HG02938 (cell line): Measurements from ENCODE around the gene PTGER1.
"Not testable (repeated sequence)": the region's sequence is repeated elsewhere in the genome, so short reads cannot be mapped to it uniquely, and the experiment has no call there.

Experiments used
- ATAC-seq: cut with Tn5 transposase; IDR thresholded peaks from one replicate; pipeline ENCODE4 v1.9.1; 2021; ENCODE audit warnings: mild to moderate bottlenecking, moderate library complexity; ENCODE audit not compliant: unreplicated experiment

The PTGER1 gene

DNA sequence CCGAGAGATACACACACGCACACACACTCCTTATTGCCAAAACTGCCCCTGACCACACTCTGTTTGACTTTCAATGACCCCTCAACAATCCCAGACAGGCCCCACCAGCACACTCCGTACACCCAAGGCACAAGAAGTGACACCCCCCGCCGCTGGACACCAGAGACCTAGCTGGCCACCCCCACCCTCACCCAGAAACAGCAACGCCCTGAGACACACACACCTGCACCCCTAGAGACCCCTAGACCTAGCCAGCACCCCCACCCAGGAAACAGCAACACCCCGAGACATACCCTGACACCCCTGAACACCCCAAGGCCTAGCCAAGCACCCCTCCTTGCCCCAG lies 1.1 kb upstream of the PTGER1 start:
- no peak for ATAC-seq

DNA sequence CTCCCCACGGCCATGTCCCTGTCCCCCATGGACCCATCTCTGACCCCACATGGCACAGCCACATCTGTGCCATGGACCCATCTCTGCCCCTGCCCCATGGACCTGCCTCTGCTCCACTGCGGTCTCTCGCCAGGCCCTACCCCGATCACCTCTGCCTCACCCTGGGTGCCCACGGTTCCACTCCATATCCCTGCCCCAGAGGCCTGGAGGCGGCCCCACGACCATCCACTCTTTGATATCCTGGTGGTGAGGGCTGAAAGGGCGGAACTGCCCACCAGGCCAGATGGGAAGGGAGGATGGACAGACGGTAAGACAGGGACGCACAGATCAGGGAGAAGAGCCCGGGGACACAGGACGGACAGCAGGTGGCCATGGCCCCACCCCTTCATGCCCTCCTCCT lies 327 bp downstream of the PTGER1 start:
- no peak for ATAC-seq

DNA sequence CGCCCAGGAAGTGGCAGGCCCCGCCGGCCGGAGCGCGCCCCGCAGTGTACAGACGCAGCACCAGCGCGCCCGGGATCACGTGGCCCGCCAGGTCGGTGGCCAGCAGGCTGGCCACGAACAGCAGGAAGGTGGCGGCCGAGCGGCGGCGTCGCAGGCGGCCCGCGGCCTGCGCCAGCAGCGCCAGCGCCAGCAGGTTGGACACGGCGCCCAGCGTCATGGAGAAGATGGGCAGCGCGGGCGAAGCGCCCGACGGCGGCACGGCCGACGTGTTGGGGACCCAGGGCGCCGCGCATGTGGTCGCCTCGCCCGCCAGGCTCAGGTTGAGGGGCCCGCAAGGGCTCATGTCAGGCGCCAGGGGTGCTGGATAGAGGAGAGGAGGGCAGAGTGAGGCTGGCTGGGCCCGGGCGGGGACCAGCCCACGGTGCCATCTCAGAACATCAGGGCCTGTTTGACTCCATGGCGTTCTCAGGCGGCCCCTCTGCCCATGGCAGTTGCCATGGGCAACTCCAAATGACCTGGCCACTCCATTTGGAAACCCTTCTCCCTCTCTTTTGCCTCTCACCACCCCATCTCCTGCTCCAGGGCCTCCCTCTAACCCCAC lies 1.1 kb downstream of the PTGER1 start:
- no peak for ATAC-seq

DNA sequence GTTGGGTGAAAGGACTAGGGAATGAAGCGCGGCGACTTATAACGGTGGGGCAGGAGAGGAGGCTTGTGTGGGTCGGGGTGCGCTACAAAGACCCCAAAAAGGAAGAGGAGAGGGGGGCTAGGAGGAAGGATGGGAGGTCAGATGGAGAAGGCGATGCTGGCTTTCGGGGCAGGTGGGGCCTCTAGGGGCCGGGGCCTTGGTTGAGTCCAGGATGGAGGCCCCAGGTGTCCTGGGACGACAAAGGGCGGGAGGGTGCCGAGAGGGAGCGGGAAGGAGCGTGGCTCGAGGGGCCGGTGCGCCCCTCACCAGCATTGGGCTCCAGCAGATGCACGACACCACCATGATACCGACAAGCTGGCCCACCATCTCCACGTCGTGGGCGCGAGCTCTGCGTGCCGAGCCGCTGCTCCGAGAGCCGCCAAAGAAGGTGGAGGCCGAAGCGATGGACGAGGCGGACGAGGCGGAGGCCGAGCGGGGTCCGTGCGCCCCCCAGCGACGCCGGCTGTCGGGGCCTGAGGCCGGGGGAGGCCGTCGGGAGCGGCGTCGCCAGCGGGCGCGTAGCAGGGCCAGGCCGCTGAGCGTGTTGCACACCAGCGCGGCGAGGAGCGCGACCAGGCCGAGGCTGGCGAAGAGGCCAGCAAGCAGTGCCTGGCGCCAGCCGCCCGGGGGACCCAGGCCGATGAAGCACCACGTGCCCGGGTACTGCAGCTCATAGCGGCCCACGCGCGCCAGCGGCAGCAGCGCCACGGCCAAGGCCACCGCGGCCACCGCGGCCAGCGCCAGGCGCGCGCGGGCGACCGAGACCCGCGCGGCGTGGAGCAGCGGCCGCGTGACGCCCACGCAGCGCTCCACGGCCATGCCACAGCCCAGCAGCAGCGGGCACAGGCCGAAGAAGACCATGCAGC lies 1.8 kb downstream of the PTGER1 start:
- ATAC-seq, result no peak

DNA sequence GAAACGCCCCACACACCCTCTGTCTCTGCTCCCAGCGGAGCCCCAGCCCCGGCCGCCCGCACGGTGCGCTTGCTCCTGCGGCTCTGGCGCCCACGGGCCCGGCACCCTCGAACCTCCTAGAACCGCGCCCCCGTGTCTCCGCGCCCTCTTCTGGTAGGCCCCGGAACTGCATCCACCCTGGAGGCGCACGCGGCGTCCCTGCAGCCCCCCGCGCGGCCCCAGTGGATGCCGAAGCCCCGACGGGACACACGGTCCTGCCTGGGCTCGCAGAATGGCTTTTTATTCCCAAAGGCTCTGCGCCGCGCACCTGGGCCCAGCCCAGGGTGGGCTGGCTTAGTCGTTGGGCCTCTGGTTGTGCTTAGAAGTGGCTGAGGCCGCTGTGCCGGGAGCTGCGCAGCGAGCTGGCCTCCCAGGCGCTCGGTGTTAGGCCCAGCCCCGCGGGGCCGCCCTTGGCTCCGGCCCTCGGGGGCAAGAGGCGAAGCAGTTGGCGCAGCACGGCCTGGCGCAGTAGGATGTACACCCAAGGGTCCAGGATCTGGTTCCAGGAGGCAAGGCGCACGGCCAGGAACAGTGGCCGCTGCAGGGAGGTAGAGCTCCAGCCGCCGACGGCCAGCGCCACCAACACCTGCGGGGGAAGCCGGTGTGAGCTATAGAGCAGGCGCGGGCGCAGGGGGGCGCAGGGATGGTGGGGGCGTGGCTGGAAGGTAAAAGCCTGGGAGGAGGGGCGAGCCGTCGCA lies 2.8 kb downstream of the PTGER1 start:
- no peak for ATAC-seq

DNA sequence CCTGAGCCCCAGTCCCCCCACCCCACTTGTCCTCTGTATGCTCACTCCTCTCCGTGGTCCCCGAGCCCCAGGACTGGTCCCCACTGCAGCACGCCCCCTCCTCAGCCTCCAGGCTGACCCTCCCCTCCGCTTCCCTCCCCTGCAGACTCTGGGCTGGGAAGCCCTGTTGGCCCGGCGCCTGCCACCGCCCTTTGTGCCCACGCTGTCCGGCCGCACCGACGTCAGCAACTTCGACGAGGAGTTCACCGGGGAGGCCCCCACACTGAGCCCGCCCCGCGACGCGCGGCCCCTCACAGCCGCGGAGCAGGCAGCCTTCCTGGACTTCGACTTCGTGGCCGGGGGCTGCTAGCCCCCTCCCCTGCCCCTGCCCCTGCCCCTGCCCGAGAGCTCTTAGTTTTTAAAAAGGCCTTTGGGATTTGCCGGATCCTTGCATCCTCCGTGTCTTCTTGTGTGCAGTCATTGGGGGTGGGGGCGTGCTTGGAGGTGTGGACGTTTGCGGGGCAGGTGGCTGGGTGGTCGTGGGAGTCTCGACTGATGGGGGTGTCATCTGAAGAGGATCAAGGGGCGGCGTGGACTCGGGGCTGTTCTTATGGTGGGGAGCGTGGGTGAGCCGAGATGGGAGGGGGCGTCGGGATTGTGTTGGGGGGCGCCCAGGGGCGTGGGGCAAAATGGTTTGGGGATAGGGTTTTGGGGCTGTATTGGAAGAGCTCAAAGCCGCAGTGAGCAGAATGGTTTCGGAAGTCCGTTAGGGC lies 3.5 kb downstream of the PTGER1 start:
- no peak for ATAC-seq

DNA sequence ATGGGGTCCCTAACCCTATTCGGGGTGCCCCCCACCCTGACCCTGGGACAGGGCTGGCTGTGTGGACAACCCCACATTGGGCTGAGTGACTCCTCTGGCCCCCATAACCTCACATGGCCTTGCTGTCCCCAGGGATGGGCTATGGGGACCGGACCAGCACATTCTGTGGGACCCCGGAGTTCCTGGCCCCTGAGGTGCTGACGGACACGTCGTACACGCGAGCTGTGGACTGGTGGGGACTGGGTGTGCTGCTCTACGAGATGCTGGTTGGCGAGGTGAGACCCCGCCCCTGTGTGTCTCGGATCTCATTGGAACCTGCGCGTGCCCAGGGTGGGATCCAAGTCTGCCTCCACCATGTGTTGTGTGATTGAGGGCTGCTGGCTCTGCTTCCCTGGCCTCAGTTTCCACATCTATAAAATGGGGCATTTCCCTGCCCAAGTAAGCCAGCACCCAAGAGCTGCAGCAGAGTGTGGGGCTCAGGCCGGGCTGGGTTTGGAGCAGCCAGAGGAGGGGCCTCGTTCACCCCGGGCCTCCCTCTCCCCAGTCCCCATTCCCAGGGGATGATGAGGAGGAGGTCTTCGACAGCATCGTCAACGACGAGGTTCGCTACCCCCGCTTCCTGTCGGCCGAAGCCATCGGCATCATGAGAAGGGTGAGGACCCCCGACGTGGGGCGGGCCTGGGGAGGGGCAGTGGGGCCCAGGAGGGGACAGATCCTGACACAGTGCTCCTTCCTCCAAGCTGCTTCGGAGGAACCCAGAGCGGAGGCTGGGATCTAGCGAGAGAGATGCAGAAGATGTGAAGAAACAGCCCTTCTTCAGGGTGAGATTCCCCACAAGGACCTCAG lies 4.9 kb downstream of the PTGER1 start:
- ATAC-seq, result no peak

DNA sequence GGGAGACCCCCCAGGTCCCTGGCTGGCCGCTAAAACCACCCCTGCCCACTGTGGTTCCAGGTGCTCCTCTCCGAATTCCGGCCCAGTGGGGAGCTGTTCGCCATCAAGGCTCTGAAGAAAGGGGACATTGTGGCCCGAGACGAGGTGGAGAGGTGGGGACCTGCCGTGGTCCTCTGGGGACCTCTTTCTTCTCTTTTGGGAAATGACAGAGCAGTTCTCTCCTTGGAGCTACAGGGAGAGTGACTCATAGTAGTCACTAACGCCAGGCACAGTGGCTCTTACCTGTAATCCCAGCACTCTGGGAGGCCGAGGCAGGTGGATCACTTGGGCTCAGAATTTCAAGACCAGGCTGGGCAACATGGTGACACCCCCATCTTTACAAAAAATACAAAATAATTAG lies 7.3 kb downstream of the PTGER1 start:
- ATAC-seq, result no peak

DNA sequence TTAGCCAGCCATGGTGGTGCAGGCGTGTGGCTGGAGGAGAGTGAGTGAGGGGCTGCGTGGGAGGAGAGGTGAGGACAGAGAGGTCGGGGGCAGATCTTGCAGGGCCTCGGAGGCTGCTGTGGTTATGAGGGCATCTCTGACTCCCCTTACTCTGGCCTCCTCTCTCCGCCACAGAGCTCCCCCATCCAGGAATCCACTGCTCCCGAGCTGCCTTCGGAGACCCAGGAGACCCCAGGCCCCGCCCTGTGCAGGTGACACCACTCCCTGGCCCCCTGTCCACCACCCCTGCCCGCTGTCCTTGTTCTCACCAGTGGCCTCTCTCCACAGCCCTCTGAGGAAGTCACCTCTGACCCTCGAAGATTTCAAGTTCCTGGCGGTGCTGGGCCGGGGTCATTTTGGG lies 7.8 kb downstream of the PTGER1 start:
- no peak for ATAC-seq

DNA sequence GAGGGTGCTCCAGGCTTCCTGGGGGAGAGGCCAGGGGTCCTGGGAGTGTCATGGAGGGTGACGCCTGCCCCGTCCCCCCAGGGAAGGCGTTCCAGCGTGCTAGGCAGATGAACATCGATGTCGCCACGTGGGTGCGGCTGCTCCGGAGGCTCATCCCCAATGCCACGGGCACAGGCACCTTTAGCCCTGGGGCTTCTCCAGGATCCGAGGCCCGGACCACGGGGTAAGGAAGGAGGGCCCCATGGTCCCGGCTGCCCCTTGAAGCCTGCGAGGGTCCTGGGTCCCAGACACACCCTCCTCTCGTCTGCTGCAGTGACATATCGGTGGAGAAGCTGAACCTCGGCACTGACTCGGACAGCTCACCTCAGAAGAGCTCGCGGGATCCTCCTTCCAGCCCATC lies 11.4 kb downstream of the PTGER1 start:
- ATAC-seq, result no peak

DNA sequence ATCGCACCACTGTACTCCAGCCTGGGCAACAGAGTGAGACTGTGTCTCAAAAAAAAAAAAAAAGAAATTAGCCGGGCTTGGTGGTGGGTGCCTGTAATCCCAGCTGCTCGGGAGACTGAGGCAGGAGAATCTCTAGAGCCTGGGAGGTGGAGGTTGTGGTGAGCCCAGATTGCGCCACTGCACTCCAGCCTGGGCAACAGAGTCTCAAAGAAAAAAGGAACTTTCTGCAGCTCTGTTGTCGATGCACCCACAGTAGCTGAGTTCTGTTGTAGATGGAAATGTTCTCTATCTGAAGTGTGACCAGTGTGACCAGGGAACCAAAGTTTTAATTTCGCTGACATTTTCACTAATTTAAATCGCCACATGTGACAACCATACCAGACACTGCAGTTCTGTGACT lies 12.8 kb downstream of the PTGER1 start:
- ATAC-seq, result not testable (repeated sequence)

DNA sequence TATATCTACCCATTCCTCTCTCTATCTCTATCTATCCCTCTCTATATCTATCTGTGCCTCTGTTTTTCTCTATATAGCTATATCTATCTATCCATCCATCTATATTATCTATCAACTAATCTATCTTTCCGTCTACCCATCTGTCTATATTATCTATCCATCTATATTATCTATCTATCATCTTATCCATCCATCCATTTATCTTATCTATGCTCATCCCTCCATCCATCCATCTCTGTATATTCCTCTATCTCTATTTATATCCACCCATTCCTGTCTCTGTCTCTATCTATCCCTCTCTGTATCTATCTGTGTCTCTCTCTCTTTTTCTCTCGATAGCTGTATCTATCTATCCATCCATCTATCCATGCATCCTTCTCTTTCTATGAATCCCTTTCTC lies 14.2 kb downstream of the PTGER1 start:
- no peak for ATAC-seq

DNA sequence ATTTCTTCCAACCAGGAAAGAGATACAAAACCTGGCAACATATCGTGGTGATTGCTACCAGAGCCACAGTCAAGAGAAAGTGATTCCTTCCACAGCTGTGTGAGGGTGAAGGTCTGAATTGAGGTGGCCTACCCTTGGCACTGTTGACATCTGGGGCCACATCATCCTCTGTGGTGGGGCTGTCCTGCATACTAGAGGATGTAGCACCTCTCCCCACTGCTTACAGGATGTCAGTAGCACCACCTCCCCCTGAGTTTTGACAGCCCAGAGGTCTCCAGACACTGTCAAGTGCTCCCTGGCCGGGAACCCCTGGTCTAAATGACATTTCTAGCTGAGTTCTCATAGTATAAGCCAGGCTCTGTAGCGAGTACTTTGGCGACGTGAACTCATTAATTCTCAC lies 15.5 kb downstream of the PTGER1 start:
- ATAC-seq, result no peak

DNA sequence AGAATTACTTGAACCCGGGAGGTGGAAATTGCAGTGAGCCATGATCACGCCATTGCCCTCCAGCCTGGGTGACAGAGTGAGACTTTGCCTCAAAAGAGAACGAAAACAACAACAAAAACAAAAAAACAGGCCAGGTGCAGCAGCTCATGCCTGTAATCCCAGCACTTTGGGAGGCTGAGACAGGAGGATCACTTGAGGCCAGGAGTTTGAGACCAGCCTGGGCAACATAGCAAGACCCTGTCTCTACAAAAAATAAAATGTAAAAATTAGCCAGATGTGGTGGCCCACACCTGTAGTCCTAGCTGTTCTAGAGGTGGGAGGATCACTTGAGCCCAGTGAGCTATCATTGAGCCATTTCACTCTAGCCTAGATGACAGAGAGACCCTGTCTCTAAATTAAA lies 22.9 kb downstream of the PTGER1 start:
- ATAC-seq, result not testable (repeated sequence)

DNA sequence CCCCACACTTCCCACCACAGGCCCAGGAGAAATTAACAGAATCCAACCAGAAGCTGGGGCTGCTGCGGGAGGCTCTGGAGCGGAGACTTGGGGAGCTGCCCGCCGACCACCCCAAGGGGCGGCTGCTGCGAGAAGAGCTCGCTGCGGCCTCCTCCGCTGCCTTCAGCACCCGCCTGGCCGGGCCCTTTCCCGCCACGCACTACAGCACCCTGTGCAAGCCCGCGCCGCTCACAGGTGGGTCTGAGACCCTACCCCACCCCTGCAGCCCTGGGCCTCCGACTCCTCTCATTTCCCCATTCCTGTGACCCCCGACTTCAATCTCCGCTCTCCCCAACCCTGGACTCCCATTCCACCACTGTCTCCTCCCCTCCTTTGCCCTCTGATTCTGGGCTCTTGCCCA lies 24.3 kb downstream of the PTGER1 start:
- ATAC-seq, result no peak

DNA sequence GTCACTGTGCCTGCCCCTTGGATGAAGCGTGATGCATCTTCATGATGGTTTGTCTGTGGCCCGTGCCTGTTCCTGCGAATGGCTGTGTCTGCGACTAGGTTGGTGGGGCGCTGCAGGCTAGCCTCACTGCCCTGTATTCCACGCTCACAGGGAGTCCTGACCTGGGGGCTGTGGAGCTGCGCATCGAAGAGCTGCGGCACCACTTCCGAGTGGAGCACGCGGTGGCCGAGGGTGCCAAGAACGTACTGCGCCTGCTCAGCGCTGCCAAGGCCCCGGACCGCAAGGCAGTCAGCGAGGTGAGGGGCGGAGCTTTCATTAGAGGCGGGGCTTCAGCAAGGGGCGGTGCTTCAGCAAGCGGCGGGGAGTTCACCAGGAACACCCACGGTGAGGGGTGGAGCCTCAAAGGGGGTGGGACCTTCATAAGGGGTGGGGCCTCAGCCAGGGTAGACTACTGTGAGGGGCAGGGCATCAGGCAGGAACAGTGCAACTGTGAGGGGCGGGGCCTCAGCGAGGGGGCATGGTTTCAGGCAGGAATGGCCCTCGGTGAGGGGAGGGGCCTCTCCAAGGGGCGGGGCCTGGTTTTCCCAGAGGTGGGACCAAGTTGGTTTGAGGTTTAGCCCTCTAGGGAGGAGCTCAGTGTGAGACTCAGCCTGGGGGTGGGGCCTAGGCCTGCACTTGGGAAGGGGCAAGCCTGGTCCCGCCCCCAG lies 24.8 kb downstream of the PTGER1 start:
- no peak for ATAC-seq

DNA sequence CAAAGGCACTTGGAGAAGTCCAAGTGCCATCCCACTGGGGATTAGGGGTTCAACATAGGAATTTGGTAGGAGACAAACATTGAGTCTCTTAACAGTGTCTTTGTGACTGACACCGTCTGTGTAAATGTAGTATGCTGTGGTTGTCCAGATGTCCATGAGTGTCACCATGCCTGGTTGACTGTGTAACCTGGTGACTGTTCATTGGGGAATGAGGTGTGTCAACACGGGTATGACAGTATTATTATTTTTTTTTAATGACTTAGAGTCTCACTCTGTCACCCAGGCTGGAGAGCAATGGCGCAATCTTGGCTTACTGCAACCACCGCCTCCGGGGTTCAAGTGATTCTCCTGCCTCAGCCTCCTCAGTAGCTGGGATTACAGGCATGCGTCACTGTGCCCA lies 25.8 kb downstream of the PTGER1 start:
- ATAC-seq, result no peak

DNA sequence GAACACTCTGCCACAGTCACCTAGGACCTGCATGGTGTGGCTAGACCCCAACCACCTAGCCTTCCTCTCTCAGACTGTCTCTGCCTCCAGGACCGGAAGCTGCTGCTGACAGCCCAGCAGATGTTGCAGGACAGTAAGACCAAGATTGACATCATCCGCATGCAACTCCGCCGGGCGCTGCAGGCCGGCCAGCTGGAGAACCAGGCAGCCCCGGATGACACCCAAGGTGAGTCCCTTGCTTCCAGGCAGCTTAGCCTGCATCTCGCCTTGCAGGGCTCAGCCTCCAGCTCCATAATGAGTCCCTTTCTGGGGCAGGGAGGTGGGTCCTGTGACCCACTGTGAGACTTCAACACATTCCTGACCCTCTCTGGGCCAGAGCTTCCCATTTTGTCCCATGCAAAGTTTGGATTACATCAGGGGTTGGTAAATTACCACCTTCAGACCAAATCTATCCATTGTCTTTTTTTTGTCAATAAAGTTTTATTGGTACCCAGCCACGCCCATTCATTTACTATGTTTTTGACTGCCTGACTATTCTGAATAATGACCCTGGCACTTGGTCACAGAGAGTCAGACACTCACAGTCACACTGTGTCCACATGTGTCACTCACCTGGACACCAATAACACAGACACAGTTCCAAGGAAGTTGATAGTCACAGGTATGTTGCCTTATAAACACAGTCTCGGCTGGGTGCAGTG lies 28.7 kb downstream of the PTGER1 start:
- ATAC-seq, result no peak

DNA sequence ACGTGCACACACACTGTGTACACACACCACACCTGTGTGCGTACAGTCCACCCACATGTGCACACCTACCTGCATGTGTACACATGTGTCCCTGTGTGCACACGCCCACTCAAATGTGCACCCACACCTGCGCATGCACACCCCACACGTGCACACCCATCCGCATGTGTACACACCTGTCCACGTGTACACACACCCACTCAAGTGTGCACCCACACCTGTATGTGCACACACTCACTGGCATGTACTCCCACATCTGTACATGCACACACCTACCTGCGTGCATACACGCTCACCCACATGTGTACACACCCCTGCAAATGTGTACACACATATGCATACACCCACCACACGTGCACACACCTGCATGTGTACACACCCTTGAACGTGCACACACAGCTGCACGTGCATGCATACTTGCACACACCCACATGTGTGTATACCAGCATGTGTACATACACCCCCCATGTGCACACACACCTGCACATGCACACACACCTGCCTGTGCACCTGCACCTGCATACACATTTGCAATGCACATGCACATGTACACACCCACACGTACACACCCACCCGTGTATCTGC lies 31.4 kb downstream of the PTGER1 start:
- no peak for ATAC-seq
